DOHH2 (cell line): ENCODE results near the gene DEAF1.

ENCODE experiments used
- EZH2phosphoT487 ChIP-seq: fragments of 200-600 bp; sonication (generic); IDR thresholded peaks from 2 replicates; pipeline ENCODE4 v1.6.1; 2017; ENCODE audit warnings: borderline replicate concordance, mild to moderate bottlenecking, antibody characterized with exemption, low read length, moderate library complexity, mixed read lengths
- TF ChIP-seq, protein P1 (sequence below): fragments of 200-600 bp; sonication (generic); IDR thresholded peaks from one replicate; pipeline ENCODE4 v1.5.1; 2014; ENCODE audit warnings: antibody characterized with exemption, mild to moderate bottlenecking, low read depth, low read length; ENCODE audit not compliant: poor library complexity, severe bottlenecking

DNA sequence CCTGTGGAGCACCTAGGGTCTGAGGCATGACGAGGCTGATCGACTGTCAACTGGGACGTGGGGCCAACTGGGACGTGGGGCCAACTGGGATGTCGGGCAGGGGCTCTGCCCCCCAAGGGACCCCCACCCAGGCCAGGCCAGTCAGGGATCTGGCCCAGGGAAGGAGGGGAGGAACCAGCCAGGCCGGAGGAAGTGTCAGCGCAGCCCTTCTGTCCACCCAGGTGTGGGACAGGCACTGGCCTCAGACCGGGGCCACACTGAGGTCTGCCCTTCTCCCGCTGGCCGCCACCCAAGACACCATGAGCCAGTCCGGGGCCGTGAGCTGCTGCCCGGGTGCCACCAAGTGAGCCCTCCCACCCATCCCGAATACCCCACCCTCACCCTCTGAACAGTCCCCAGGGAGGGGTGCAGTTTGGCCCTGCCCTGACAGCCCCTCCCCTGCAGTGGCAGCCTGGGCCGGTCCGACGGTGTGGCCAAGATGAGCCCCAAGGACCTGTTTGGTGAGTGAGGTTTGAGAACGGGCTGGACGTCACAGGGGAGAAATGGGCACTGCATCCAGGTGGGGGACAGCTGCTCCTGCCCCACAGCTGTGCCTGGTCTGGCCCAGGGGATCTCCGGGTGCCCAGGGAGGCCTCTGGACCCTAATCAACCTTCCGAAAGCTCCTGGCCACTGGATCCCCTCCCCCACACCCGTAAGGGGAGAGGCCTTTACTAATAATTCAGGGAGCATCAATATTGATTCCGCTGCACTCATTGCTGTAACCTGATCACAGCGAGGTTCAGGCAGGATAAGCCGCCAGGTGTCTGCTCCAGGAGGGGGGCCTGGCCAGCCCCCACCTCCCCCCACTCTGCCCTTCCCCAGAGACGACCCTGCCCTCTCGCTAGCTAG, 14.3 kb upstream of the DEAF1 start:
- TF ChIP-seq, protein P1, sequence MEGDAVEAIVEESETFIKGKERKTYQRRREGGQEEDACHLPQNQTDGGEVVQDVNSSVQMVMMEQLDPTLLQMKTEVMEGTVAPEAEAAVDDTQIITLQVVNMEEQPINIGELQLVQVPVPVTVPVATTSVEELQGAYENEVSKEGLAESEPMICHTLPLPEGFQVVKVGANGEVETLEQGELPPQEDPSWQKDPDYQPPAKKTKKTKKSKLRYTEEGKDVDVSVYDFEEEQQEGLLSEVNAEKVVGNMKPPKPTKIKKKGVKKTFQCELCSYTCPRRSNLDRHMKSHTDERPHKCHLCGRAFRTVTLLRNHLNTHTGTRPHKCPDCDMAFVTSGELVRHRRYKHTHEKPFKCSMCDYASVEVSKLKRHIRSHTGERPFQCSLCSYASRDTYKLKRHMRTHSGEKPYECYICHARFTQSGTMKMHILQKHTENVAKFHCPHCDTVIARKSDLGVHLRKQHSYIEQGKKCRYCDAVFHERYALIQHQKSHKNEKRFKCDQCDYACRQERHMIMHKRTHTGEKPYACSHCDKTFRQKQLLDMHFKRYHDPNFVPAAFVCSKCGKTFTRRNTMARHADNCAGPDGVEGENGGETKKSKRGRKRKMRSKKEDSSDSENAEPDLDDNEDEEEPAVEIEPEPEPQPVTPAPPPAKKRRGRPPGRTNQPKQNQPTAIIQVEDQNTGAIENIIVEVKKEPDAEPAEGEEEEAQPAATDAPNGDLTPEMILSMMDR: no peak
- TF ChIP-seq EZH2phosphoT487: no peak
